GM19239 (cell line): ENCODE results near the gene RPN2.

ENCODE experiments used
- DNase-seq: peaks from one replicate; pipeline ENCODE4 v3.0.0; 2011; ENCODE audit warnings: low spot score; ENCODE audit not compliant: insufficient read length
- FAIRE-seq: peaks from 2 replicates; lab custom pipeline; 2011; peaks lifted over from hg19 to GRCh38; lab: Jason Lieb, UNC

RPN2 gene

GRCh38 chr20:37207171-37207570 is 28.0 kb downstream of the RPN2 start:
- DNase-seq (no peak), FAIRE-seq (no peak)

GRCh38 chr20:37209193-37209592 is 30.1 kb downstream of the RPN2 start:
- DNase-seq (no peak), FAIRE-seq (no peak)

GRCh38 chr20:37209661-37210314 is 30.7 kb downstream of the RPN2 start:
- no peak for FAIRE-seq

GRCh38 chr20:37218441-37218840 is 39.3 kb downstream of the RPN2 start:
- FAIRE-seq (no peak), DNase-seq (no peak)

More at GRCh38 chr20:37209661-37210314, 30.7 kb downstream of the RPN2 start:
- no peak for DNase-seq

GRCh38 chr20:37218976-37219375 is 39.8 kb downstream of the RPN2 start:
- FAIRE-seq (peak; percentile 33), DNase-seq (no peak)

- DNase-seq (no peak), FAIRE-seq (no peak)
Measured at GRCh38 chr20:37219751-37220668, 40.9 kb downstream of the RPN2 start.

- no peak for FAIRE-seq
- no peak for DNase-seq
Measured at GRCh38 chr20:37220731-37221130, 41.6 kb downstream of the RPN2 start.

- DNase-seq (no peak), FAIRE-seq (no peak)
Measured at GRCh38 chr20:37222086-37222485, 43.0 kb downstream of the RPN2 start.

- FAIRE-seq: peak; percentile 44
- DNase-seq: no peak
Measured at GRCh38 chr20:37223053-37223452, 43.9 kb downstream of the RPN2 start.

- DNase-seq (no peak), FAIRE-seq (no peak)
Measured at GRCh38 chr20:37225146-37225545, 46.0 kb downstream of the RPN2 start.

GRCh38 chr20:37226889-37227288 is 47.8 kb downstream of the RPN2 start:
- DNase-seq (no peak), FAIRE-seq (no peak)

GRCh38 chr20:37228082-37228481 is 49.0 kb downstream of the RPN2 start:
- DNase-seq (no peak), FAIRE-seq (no peak)

- no peak for FAIRE-seq
Measured at GRCh38 chr20:37228656-37229055, 49.5 kb downstream of the RPN2 start.

GRCh38 chr20:37229357-37229756 is 50.2 kb downstream of the RPN2 start:
- DNase-seq (no peak), FAIRE-seq (no peak)

More at GRCh38 chr20:37228656-37229055, 49.5 kb downstream of the RPN2 start:
- no peak for DNase-seq

GRCh38 chr20:37230200-37230599 is 51.1 kb downstream of the RPN2 start:
- DNase-seq: no peak
- no peak for FAIRE-seq

GRCh38 chr20:37231947-37232630 is 53.0 kb downstream of the RPN2 start:
- no peak for DNase-seq
- FAIRE-seq: no peak

- DNase-seq (no peak), FAIRE-seq (no peak)
Measured at GRCh38 chr20:37233548-37234253, 54.6 kb downstream of the RPN2 start.

- FAIRE-seq: no peak
Measured at GRCh38 chr20:37234254-37234581, 55.1 kb downstream of the RPN2 start.

GRCh38 chr20:37235065-37235464 is 55.9 kb downstream of the RPN2 start:
- DNase-seq (no peak), FAIRE-seq (no peak)

More at GRCh38 chr20:37234254-37234581, 55.1 kb downstream of the RPN2 start:
- DNase-seq: no peak

- no peak for DNase-seq
- FAIRE-seq: no peak
Measured at GRCh38 chr20:37236462-37236861, 57.3 kb downstream of the RPN2 start.
